Glomerular endothelial cell (primary cell): Measurements from ENCODE around the gene NDUFA11. TPM values are rescaled to one million over a fixed set of nuclear protein-coding genes. Genes with fewer than 3 reads are reported as not detected.
"Not testable (repeated sequence)": the region's sequence is repeated elsewhere in the genome, so short reads cannot be mapped to it uniquely, and the experiment has no call there.

ENCODE experiments used
- DNase-seq: peaks from one replicate; pipeline ENCODE4 v3.0.0-alpha.2; 2011; ENCODE audit warnings: low read depth, low spot score; ENCODE audit errors: extremely low read depth
- total RNA-seq: library from RNA; depleted of rRNA; stranded (reverse); fragments of >200 nt; gene quantifications from 2 replicates; pipeline ENCODE4 v1.2.3, GENCODE V29; 2015

The NDUFA11 gene
- total RNA-seq, 1 donor from 2014 or later = 251 TPM

DNA sequence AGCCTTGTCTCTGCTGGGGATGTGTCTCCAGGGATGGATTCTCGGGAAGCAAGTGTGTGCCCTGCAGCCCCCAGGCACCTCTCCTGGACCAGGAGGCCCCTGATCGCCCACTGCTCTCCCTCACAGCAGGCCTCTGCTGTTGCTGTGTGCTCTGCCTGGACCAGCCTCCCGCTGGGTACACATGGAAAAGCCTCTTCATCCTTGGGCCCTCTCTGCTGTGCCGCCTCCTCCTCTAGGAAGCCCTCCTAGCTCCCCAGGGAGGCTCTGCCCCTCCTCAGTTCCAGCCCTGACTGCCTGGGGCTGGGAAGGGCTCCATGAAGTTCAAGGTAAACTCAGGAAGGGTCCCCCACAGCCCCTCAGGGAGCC is 12.0 kb downstream of the NDUFA11 start:
- DNase-seq = no peak

DNA sequence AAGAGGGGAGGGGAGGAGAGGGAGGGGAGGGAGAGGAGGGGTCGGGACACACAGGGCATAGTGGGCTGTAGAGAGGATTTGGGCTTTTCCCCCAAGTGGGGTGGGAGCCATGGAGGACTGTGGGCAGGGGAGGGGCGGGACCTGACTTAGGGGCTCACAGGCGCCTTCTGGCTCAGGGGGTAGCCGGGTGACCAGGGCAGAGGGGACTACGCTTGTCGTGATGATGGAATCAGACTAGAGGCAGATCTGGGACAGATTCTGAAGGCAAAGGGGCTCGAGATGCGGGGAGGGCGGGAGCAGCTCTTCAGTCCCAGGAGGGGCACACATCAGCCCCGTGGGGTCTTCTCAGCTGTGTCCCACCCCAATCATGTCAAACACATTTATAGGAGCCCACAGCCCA is 13.5 kb downstream of the NDUFA11 start:
- DNase-seq = no peak

DNA sequence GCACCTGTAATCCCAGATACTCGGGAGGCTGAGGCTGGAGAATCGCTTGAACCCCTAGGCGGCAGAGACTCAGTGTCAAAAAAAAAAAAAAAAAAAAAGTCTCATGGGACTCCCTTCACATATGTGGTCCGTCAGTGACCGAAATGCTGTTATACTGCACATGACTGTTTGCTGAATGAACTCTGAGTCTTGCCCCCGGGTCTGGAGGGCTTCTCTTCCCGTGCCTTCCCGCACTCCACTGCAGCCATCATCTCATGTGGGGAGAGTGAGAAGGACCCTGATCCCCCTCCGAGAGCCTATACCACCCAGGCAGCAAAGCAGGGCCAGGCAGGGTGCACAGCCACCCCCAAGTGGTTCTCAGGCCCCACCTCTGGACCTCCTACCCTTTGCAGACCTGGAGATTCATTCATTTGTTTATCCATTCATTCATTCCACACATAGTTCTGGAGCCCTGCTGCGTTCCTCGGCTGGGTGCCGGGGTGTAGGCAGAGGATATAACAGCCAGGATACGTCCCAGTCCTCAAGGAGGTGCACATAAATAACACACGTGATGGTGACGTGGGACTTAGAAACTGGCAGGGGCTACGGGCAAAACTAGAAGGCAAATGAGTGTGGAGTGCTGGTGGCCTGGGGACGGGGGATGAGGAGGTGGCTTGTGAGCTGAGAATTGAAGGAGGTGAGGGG is 14.2 kb downstream of the NDUFA11 start:
- DNase-seq = no peak

DNA sequence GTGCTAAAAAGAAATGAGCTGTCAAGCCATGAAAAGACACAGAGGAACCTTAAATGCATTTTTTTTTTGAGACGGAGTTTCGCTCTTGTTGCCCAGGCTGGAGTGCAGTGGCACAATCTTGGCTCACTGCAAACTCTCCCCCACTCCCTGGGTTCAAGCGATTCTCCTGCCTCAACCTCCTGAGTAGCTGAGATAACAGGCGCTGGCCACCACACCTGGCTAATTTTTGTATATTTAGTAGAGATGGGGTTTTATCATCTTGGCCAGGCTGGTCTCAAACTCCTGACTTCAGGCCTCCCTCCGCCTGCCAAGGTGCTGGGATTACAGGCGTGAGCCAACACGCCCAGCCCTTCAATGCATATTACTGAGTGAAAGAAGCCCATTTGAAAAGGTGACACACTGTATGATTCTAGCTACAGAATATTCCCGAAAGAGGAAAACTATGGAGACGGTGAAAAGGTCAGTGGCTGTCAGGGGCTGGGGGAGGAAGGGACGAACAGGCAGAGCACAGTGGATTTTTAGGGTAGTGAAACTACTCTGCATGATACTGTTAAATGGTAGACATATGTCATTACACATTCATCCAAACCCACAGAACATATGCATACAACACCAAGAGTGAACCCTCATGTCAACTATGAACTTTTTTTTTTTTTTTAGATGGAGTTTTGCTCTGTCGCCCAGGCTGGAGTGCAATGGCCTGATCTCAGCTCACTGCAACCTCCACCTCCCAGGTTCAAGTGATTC is 19.4 kb downstream of the NDUFA11 start:
- not testable (repeated sequence) for DNase-seq

- DNase-seq = not testable (repeated sequence)
These were observed 20.3 kb downstream of the NDUFA11 start for GRCh38 chr19:5883157-5883873.

DNA sequence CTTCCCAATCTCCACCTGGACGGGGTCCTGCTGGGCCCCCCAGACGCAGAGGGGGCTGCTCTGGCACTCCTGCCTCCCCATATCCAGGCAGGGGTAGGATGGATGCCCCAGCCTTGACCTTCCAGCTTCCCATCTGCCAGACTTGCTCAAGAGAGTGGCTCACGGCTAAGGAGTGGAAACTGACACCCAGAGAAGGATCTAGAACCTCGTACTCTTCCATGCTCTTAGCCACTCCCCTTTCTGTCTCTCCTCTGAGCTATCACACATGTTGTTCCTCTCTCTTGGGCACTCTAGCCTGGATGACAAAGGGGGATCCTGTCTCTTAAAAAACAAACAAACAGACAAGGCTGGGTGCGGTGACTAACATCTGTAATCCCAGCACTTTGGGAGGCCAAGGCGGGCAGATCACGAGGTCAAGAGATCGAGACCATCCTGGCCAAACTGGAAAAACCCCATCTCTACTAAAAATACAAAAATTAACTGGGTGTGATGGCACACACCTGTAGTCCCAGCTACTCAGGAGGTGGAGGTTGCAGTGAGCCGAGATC is 21.1 kb downstream of the NDUFA11 start:
- DNase-seq = no peak

GRCh38 chr19:5881543-5882299 is 21.9 kb downstream of the NDUFA11 start:
- no peak for DNase-seq

- no peak for DNase-seq
These were observed 22.9 kb downstream of the NDUFA11 start for GRCh38 chr19:5880604-5881078.

DNA sequence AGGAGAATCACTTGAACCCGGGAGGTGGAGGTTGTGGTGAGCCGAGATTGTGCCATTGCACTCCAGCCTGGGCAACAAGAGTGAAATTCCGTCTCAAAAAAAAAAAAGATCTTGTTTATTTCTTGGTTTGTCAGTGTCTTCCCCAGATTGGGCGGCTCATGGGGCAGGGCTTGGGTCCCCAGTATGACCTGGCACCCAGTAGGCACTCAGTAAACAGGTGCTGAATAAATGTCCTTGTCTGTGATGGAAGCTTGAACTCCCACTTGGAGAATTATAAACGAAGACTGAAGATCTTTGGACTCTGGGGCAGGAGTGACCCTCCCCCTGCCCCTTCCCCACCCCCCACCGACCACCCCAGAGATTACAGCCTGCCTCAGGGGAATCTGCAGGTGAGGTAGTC is 23.4 kb downstream of the NDUFA11 start:
- no peak for DNase-seq

GRCh38 chr19:5877882-5878281 is 25.7 kb downstream of the NDUFA11 start:
- no peak for DNase-seq

DNA sequence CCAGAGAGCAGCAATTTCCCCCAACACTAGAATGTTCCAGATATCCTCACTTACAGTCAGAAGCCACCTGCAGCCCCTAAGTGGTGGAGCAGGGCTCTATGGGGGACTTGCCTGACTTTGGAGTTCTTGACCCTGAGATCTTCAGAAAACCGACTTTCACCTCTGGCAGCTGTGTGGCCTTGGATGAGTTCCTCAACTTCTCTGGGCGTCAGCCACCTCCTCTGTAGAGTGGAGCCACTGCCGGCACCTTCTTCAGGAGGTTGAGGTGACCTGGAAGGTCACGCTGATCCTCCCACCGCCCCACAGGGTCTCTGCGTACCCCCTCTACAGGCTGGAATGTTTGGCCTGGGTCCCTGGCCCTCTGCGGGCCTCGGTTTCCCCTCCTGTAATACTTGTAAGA is 26.2 kb downstream of the NDUFA11 start:
- no peak for DNase-seq

DNA sequence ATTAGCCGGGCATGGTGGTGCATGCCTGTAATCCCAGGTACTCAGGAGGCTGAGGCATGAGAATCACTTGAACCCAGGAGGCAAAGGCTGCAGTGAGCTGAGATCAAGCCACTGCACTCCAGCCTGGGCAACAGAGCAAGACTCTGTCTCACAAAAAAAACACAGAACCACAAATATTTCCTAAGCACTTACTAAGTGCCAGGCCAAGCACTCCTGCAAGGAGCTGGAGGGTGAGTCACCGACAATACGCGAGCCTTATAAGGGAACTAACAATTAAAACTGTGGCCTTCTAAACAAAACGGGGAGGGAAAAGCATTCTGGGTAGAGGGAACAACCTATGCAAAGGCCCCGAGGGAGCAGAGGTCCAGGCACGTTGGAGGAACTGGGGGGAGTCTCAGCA is 29.1 kb downstream of the NDUFA11 start:
- DNase-seq = not testable (repeated sequence)

DNA sequence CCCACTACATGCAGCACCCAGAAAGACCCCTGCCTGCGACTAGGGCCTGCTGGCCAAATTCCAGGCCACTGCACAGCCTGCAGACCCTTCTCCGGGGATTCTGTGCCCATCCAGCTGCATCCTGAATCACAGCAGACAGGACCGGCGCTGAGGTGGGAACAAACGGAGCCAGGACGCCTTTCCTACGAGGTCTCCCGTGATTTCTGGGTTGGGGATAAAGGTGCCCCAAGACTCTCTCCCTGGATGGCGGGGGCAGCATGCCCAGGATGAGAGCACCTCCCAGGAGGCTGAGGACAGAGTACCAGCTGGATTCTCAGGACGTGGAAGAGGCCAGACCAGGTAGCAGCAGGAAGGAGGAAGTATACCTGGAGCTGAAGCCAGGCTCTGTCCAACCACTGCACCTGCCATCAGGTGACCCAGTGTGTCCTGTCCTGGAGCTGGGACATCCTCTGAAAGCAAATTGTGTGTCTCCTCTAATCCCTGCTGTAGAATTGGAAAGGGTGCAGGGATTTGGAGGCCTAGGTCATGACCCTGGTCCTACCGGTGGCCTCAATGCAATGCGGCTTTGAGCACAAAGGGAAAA is 29.9 kb downstream of the NDUFA11 start:
- DNase-seq = no peak

DNA sequence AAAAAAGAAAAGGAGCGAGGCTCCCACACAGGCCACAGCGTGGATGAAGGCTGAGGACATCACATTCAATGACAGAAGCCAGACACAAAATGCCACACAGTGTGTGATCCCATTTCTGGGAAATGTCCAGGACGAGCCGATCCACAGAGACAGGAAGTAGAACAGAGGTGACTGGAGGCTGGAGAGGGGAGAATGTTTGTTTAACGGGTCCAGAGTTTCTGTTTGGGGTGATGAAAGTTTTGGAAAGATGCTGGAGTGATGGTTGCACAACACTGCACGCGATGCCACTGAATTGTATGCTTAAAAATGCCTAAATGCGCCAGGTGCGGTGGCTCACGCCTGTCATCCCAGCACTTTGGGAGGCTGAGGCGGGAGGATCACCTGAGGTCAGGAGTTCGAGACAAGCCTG is 32.6 kb downstream of the NDUFA11 start:
- no peak for DNase-seq

DNA sequence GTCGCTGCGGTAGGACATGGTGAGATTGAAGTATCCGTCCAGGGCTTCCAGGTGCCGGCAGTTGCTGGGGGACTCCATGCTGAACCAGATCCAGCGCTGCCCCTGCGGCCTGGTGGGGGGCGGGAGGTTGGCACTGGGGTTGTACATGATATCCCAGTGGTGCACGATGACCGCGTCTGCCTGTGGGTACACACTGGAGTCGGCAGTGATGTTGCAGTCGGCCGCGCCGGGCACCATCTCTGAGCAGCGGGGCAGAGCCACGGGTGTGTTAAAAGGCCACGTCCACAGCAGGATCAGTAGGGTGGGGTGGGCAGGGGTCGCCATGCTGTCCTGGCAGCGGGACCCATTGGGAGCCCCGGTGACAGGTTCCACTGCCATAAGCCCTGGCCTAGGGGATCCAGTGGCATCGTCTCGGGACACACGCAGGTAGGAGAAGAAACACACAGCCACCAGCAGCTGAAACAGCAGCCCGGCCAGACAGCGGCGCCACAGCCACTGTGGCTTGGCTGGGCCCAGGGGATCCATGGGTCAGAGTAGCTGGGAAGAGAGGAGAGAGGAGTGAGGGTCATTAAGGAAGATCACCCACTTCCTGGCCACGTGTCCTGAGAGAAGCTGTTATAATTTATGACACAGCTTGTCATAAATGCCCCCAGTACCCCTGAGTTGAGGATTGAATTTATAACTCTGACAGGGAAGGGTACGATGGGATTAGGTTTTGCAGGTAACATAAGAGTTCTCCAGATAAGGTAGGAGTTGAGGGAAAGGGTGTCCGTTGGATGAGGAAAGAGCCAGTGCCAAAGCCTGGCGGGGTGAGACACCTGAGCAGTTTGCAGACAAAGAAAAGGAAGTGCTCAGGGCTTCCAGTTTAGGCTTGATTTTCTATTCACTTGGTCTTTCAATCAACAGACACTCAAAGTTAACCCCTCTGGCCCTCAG is 36.1 kb downstream of the NDUFA11 start:
- no peak for DNase-seq

GRCh38 chr19:5865772-5866171 is 37.8 kb downstream of the NDUFA11 start:
- DNase-seq = no peak

DNA sequence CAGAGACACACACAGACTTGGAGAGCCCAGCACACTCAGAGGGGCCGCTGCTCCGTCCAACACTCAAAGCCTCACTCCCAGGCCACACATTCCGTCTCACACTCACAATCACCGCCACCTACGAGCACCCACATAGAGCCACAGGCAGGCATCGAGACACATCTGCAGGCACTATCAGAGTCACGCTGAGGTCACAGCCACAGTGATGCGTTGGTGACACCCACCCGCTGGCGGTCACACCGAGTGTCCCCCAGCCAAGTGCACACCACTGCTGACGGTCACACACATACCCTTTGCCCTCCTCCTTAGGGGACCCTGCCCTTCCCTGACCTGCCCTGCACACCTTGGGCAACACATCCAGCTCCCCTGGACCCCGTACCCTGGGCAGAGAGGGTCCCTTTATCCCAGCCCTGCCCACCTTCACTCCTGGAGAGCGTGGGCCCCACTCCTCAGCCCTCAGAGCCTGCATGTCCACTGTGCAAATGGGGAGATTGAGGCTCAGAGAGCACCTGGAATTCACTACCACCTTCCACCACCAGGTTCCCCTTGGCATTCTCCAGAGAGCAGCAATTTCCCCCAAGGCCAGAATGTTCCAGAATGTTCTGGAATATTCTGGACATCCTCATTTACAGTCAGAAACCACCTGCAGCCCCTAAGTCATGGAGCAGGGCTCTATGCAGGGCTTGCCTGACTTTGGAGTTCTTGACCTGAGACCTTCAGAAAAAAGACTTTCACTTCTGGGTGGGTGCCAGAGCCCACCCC is 38.7 kb downstream of the NDUFA11 start:
- no peak for DNase-seq

DNA sequence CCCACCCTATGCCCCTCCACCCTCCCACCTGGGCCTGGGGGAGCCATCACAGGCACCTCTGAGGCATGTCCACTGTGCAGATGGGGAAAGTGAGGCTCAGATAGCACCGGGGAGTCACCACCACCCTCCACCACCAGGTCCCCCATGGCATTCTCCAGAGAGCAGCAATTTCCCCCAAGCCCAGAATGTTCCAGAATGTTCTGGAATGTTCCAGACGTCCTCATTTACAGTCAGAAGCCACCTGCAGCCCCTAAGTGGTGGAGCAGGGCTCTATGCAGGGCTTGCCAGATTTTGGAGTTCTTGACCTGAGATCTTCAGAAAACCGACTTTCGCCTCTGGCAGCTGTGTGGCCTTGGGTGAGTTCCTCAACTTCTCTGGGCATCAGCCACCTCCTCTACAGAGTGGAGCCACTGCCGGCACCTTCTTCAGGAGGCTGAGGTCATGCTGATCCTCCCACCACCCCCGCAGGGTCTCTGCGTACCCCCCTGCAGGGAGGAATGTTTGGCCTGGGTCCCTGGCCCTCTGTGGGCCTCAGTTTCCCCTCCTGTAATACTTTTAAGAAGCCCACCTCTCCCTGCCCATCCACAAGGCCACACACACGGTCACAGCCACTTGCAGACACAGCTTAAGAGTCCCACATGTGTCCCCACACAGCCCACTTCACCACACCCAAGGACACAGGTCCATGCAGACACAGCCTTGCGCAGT is 39.4 kb downstream of the NDUFA11 start:
- DNase-seq = no peak
